NCI-H1930 (cell line): ENCODE results near the gene ADAM29.
"Not testable (repeated sequence)": the region's sequence is repeated elsewhere in the genome, so short reads cannot be mapped to it uniquely, and the experiment has no call there.

Experiments used
- DNase-seq, 2 experiments: peaks; one replicate each; lab custom pipeline; 2025; lab: John Stamatoyannopoulos, UW

ADAM29 gene

DNA sequence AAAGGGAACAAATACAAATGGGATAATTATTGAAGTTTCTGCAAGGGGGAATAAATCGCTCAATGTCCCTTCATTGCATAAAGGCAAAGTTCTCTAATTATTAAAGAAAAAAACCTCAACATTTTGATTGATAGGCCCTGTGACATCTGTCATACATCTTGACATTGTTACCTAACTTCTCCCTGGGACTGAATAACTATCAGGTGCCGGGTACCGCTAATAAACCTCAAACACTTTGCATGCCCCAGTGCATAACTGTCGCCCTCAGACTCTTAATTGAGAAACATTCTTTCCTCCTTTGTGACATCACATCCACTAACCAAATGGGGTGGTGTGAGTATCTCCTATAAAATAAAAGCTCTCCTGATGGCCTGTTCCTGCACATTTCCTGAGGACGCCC, at the start of gene ADAM29:
ADAM29 (plus strand) TSS at position 301 of the 400 bp plus-strand sequence. CDS start 57,168 bp downstream, outside the sequence.
- DNase-seq, result no peak

DNA sequence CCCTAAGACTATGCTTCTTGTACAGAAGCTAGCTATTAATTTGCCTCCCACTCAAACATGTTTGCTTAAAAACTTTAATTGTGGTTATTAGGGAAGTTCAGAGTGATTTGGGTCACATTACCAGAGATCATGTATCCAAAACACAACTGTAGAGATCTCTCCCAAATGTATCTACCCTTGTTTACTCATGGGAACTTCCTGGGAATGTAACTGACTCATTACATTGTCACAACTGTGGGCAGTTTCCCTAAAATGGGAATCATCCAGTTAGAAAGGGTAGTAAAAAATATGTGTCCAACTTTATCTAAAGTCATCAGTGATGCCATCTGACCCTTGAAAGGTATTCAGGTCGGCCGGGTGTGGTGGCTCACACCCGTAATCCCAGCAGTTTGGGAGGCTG, 48.8 kb upstream of the ADAM29 start:
- no peak for DNase-seq

DNA sequence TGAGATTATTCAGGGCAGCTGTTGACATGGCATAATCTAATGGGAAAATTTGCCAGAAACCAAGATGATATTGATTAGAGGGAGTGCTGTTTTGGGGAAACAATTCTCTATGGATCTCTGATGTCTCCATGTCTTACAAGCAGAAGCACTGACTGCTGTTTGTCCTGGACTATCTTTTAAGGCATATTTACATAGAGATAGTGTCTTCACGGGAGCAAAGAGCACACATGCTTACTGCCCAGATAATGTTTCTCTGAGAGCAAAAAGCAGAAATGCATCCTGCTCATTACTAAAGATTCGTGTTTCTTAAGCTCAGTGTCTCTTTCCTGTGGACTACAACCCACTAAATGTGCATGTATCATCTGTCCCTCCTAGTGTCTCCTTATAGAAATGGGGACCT, 47.8 kb upstream of the ADAM29 start:
- no peak for DNase-seq

DNA sequence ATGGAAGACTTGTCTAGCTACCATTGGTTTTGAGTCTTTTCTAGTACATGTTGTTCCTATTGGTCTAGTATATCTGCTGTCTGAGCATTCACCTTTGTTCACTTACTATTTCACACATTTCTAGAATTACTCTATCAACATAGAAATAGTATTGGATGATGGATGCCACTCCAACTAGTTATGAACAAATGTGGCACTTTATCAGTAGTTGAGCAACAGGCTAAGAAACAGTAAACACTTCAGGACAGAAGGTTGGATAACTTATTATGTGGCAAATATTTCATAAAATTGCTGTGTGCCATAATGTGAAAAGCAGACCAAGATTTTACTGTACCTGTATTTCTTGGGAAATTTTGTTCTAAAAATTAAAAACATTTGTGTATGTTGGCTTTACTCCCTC, 46.8 kb upstream of the ADAM29 start:
- DNase-seq, result no peak

DNA sequence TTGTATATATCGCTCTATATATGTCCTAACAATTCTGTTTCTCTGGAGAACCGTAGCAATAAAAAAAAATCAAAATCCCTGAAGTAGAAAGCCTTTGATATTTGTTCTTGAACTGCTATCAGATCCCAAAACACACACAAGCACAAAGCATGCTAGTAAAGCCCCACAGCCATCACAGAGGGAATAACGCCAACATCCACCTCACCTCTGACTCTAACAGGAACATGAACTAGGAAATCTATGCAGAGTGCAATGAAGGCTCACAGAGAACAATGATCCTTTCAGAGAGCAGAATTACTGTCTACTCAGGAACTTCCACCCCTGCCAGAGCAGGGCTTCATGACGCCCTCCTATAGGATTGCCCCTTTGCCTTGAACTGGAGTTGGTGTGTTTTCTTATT, 45.0 kb upstream of the ADAM29 start:
- DNase-seq, result not testable (repeated sequence)

DNA sequence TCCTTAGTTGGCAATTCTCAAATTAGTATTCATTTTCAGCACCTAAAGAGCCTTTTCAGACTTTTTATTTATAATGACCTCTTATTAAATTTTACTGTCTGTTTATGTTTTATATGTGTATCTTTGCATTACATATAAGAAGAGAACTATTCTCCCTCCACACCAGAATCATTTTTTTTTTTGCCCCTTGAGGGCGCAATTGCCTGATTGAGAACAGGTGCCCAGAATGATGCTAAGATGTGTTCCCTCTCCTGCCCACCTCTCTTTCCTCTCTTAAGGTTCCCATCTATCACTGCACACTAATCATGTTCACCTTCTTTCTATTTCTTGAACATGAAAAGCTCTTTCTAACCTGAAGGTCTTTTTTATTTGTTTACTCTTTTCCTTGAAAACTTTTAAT, 44.2 kb upstream of the ADAM29 start:
- DNase-seq, result no peak

DNA sequence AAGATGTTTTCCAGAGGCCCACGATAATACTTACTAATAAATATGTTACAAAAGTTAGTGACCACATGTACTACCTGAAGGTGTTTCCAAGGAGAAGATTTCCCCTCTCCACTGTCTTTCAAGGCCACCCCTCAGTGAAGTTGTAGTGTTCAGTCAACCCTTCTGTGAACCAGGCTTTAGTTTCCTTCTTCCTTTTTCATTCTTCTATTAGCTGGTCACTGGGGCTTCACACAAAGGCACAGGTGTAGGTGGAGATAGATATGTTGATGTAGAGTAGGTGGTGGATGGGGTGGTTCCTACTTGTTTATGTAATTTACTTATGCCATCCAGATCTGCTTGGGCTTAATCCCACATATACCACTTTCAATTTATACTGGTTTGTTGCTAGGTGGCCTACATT, 43.3 kb upstream of the ADAM29 start:
- DNase-seq, result no peak

DNA sequence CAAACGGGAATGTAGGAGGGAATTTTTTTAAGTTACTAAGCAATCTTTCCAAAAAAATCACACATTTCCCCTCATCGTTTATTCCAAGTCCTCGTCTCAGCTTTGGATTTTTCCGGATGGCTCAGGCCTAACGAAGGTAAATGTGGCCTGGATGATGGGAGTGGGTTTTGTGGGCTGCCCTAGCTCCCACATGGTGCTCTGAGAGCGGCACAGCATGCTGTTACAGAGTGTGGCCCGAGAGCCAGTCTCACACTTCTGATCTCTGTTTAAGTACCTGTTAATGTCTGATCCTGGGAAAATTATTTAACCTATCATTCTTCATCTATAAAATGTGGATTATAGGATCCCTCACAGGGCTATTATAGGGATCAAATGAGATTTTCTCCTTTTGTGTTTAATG, 38.2 kb upstream of the ADAM29 start:
- DNase-seq, result no peak

DNA sequence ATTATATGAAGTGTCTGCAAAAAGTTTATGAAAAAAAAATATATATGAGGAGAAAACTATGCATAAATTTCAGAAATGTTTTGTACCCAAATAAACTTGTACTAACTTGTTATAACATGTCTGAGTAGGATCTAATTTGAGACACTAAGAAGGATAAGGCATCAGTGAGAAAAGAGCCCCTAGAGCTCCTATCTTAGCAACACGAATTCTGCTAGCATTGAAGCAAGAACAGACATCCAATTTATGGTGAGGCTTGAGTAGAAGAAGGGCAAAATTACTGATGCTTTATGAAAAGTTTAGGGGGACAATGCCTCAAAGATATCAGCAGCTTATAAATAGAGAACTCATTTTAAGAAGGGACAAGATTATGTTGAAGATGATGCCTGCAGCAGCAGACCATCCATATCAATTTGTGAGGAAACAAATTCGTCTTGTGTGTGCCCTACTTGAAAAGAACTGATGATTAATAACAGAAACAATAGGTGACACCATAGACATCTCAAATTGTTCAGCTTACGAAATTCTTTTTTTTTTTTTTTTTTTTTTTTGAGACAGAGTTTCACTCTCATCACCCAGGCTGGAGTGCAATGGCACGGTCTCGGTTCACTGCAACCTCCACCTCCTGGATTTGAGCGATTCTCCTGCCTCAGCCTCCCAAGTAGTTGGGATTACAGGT, 35.7 kb upstream of the ADAM29 start:
- no peak for DNase-seq

DNA sequence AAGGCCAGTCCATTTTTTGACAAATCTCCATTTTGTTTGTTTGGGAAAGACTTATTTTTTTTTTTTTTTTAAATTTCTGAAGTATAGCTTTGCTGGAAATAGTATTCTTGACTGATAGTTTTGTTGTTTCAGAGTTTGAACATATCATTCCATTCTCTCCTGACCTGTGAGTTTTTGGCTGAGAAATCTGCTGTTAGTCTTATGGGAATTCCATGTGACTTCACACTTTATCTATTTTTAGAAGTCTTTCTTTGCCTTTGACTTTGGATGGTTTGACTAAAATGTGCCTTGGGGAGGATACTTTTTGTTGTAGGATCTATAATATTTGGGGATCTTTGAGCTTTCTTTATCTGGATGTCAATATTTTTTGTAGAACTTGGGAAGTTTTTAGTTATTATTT, 10.7 kb upstream of the ADAM29 start:
- no peak for DNase-seq

DNA sequence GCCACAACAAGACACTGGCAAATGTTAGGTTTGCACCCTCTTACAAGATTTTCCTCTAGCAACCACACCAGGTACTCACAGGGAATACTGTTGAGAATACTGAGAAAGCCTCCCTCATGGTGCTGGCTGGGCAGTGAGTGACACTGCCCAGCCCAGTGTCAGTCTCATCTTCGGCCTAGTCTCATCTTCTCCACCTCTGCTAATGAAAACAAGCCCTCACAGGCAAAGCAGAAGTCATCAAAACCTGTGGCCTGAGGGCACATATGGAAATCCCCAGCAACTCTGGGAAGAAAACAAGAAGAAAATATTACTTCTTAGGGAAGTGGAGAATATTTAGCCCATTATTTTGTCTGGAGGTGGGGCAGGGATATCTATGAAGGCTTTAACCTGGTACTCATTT, 7.9 kb upstream of the ADAM29 start:
- no peak for DNase-seq

DNA sequence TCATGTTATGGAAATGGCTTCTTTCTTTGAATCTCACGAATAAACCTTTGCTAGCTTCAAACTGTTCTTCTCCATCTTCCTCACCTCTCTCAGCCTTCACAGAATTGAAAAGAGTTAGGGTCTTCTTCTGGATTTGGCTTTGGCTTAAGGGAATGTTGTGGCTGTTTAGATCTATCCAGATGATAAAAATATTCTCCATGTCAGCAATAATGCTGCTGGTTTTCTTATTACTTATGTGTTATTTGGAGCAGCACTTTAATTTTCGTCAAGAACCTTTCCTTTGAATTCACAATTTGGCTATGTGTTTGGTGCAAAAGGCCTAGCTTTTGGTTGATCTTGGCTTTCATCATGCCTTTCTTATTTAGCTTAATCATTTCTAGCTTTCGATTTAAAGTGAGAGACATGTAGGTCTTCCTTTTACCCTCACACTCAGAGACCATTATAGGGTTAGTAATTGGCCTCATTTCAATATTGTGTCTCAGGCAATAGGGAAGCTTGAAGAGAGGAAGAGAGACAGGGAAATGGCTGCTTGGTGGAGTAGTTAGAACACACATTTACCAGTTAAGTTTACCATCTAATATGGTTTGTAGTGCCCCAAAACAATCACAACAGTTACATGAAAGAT, 5.1 kb upstream of the ADAM29 start:
- DNase-seq, result no peak

DNA sequence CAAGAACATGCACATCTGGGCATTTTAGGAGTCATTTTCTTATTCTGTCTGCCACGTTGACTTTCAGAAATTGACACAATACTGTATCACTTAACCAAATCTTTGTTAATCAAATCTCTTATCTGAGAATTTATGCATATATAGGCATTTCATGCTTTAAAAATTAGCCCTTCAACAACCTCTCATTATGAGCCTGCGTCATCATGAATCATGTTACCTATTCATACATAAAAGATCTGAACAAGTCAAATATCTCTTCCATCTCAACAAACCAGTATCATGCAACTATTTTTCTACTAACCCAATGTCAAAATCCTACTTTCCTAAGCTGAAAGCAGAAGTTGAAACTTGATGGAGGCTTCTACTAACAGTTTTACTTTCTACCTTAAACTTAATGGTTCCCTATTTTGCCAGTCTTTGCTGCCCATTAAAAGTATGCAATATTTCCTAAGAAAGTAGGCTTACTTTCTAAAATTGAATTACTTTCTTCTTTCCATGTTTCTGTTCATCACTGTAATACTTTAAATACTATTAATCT, 1.8 kb downstream of the ADAM29 start:
- DNase-seq, result no peak

DNA sequence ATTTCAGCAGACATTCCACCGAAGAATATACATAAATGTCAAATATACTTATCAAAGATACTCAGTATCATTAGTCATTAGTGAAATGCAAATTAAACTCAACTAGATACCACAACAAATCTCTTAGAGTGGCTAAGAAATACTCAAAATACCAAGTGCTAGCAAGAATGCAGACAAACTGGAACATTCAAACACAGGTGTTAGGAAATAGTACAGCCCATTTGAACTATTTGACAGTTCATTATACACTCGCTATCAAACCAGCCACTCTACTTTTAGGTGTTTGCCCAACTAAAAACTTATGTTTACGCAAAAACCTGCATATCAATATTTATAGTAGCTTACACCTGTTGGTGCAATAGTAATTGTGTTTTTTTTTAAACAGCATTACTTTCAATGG, 8.8 kb downstream of the ADAM29 start:
- no peak for DNase-seq

DNA sequence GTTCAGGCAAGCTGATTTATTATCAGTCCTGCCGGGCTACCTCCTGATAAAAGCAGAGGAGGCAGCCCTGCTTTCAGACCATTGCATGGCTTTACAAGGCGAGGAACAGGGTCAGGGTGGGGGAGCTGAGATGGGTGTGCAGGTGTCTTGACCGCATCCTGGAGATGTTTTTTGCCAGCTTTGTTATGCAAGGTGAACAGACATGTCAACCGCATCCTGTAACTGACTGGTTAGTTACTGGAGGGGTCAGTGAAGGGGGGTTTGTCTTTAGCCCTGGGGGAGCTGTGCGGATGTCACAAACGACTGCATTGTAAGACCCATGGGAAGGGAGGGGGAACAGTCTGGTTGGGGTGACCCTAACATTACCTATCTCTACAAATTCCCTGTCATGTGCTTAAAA, 10.0 kb downstream of the ADAM29 start:
- no peak for DNase-seq

DNA sequence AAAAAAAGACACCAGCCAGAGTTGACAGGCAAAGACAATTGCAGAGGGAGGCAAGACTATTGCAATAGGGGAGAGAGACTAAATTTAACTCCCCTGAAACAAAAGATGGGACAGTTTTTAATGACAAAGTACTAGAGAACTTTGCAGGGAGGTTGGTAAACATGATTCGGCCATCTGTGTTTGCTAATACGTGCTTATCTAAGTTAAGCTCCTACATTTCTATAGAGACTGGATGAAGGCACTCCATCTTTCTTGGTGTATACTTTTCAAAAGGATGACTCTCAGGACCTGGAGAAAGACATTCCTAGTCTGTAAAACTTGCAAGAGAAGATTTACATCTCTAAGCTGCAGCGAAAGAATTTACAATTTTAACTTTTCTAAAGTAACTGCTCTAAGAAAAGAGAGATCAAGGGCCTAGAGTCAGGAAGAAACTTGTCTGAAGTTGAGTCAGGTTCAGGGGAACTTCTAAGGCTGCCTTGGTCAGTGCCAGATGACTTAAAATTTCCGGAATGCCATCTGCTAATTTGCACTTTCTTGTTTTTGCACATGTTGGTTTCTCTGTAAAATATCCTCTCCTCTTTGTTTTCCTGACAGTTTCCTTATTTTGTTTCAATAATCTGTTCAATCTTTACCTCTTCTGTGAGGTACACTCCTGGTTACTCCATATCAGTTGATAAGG, 10.6 kb downstream of the ADAM29 start:
- DNase-seq, result no peak

DNA sequence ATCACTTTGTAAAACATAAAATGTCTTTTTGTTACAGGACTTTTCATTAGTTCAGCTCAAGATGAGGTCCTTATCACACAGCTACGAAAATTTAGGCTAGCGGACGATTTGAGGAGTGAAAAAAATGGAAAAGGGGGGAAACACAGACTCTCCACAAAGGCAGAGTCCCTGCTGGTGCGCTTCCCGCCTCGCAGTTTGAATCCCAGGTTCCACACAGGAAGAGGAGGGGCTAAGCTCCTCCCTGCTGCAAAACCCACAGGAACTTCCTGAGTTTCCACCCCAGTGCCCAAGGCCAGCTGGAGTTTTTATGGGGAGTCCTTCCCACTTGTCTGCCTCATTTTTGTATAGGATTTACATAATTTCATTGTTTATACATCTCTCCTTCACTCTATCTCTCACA, 11.2 kb downstream of the ADAM29 start:
- DNase-seq, result no peak

DNA sequence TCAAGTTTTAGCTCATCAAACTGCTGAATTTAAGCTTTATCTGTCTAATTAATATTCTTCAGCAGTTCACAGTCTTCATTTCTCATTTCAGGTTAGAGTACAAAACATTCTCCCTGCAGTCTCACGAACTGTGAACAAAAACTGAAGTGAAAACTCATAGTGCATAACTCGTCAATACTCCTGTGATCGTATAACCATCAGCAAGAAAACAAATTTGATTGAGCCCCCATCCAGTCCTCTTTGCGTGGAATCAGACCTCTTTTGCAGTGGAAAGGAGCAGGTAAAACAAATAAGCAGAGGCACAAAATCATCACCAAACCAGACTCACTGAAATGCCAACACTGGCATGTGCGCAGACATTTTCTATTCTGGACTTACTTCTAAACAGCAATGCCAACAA, 12.7 kb downstream of the ADAM29 start:
- DNase-seq, result no peak

DNA sequence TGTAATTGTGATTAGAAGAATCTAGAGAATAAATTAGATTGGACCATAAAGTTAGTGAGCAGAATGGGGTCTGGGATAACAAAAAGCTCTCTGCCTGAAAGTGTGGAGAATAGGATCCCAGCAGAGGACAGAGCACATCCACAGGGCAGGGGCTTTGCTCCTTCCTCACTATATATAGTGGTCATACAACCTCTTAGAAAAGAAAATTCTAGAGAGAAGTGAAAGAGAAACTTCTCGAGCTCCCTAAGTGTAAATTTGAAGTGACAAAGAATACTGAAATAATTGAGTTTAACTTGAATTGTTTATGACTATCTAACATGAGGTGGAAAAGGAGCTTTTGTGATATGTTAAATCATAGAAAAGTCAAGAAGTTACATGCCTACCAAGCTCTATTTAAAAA, 14.9 kb downstream of the ADAM29 start:
- no peak for DNase-seq

DNA sequence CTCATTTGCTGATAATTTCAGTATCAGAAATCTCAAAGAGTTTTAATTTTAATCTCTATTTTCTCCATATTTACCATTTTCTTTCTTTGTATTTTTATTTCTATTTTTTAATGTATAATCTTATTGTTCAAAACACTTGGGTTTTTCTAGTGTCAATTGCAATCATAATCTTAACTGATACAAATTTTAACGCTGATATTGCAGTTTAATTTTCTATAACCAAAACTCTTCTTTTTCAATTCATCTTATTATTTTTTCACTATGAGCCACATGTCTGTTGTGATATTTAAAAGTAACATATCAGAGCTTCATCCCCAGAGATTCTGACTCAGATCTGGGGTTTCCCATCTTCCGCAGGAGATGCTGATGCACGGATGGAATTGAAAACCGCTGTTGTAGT, 16.2 kb downstream of the ADAM29 start:
- no peak for DNase-seq

DNA sequence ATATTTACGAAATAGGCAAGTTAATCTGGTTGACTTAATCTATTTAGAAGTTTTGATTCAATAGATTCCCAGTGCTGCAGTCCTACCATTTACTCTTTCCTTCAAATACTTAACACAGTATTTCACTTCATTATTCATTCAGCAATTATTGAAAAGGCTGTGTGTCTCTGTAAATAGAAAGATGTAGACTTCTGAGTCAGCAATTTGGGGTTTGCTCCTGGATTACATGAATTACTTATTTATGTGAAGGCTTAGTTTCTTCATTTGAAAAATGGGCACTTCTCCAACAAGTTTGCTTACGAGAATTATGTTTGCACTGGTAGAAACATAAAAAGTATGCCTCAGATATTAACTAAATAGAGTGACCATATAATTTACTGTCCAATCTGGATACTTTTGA, 17.4 kb downstream of the ADAM29 start:
- DNase-seq, result no peak

DNA sequence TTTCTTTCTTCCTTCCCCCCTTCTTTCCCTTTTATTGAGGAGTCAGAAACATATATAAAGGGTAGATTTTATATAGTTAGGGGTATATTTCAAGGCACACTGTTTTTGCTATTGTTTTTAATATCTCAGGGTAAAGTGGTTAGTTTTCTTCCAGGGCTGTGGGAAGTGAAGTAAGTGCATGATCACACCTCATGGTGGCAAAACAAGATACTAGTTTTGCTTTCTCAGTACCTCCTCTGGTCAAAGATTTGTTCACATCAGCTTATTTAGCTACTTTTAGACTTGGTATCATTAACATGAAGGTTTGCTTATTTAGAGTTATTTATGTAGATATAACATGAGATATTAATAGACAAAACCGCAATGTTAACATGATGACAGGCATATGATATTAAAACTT, 21.8 kb downstream of the ADAM29 start:
- DNase-seq, result no peak

DNA sequence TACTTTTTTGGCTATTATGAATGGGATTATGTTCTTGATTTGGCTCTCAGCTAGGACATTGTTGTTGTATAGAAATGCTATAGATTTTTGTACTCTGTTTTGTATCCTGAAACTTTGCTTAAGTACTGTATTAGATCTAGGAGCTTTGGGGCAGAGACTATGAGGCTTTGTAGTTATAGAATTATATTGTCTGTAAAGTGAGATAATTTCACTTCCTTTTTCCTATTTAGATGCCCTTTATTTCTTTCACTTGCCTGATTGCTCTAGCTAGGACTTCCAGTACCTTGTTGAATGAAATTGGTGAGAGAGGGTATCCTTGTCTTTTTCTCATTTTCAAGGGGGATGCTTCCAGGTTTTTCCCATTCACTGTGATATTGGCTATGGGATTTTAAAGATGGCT, 28.1 kb downstream of the ADAM29 start:
- DNase-seq, result no peak
